PC-3 (cell line): ENCODE measurements around the gene DOCK8. TPM values are rescaled to one million over a fixed set of nuclear protein-coding genes. Genes with fewer than 3 reads are reported as not detected.
A peak's percentile ranks its signal among the peaks of the same experiment; 100 is the strongest.

Experiments
- ATAC-seq: fragments of 200-7000 bp; cut with Tn5 transposase; 2 replicates; pipeline ENCODE4 v1.9.1; 2020; ENCODE audit warnings: mild to moderate bottlenecking, moderate library complexity
- BruUV-seq: library from RNA; stranded (reverse); fragments of 400-500 nt; replicated peaks from 2 replicates; lab custom pipeline; 2021; lab: Mats Ljungman, UMichigan
- CTCF ChIA-PET: fragments of 300-600 bp; sonication (Branson Sonifier 250); formaldehyde crosslinking; loops from one replicate; lab custom pipeline; 2022; ENCODE audit warnings: antibody characterized with exemption; lab: Charles Lee
- POLR2A ChIA-PET: fragments of 300-600 bp; sonication (Branson Sonifier 250); formaldehyde crosslinking; loops from one replicate; lab custom pipeline; 2022; ENCODE audit warnings: antibody characterized with exemption; ENCODE audit not compliant: unreplicated experiment; lab: Charles Lee
- DNase-seq: peaks from one replicate; pipeline ENCODE4 v3.0.0-alpha.2; 2015
- H2AFZ ChIP-seq: fragments of 300-600 bp; sonication (generic); 2 replicates; pipeline ENCODE4 v1.6.0; 2016; ENCODE audit warnings: antibody characterized with exemption, low read length
- H3F3A ChIP-seq: fragments of 300-600 bp; sonication (generic); one replicate; pipeline ENCODE4 v1.6.0; 2017; ENCODE audit warnings: antibody characterized with exemption, low read length, control low read depth, mild to moderate bottlenecking; ENCODE audit not compliant: unreplicated experiment
- H3K27ac ChIP-seq: fragments of 300-600 bp; sonication (generic); 2 replicates; pipeline ENCODE4 v1.5.1; 2016; ENCODE audit warnings: mild to moderate bottlenecking, low read length
- H3K27me3 ChIP-seq: fragments of 300-600 bp; sonication (generic); 2 replicates; pipeline ENCODE4 v1.6.1; 2016; ENCODE audit warnings: low read length, mixed read lengths
- H3K36me3 ChIP-seq: fragments of 300-600 bp; sonication (generic); 2 replicates; pipeline ENCODE4 v1.6.1; 2016; ENCODE audit warnings: low read depth, mixed run types, low read length, mixed read lengths
- H3K4me1 ChIP-seq: fragments of 300-600 bp; sonication (generic); 2 replicates; pipeline ENCODE4 v1.5.1; 2016; ENCODE audit warnings: low read length; ENCODE audit not compliant: insufficient read depth
- H3K4me2 ChIP-seq: fragments of 300-600 bp; sonication (generic); 2 replicates; pipeline ENCODE4 v1.6.0; 2016; ENCODE audit warnings: low read length
- H3K4me3 ChIP-seq: fragments of 300-600 bp; sonication (generic); 2 replicates; pipeline ENCODE4 v1.5.1; 2016; ENCODE audit warnings: mild to moderate bottlenecking, low read length, mixed read lengths
- H3K79me2 ChIP-seq: fragments of 300-600 bp; sonication (generic); 2 replicates; pipeline ENCODE4 v1.6.1; 2017; ENCODE audit warnings: low read length, mixed read lengths
- H3K9ac ChIP-seq: fragments of 300-600 bp; sonication (generic); 2 replicates; pipeline ENCODE4 v1.6.0; 2016; ENCODE audit warnings: mild to moderate bottlenecking, low read length
- H3K9me2 ChIP-seq: fragments of 300-600 bp; sonication (generic); replicated peaks from 2 replicates; pipeline ENCODE4 v1.6.1; 2016; ENCODE audit warnings: mixed run types, low read length, mixed read lengths
- H3K9me3 ChIP-seq: fragments of 300-600 bp; sonication (generic); 2 replicates; pipeline ENCODE4 v1.6.1; 2016; ENCODE audit warnings: low read length, mixed read lengths
- H4K20me1 ChIP-seq: fragments of 300-600 bp; sonication (generic); 2 replicates; pipeline ENCODE4 v1.6.1; 2016; ENCODE audit warnings: low read length, mixed read lengths
- EZH2 ChIP-seq: fragments of 300-600 bp; sonication (generic); IDR thresholded peaks from one replicate; pipeline ENCODE4 v1.6.1; 2017; ENCODE audit warnings: antibody characterized with exemption, mild to moderate bottlenecking, low read length; ENCODE audit not compliant: unreplicated experiment
- EZH2phosphoT487 ChIP-seq: fragments of 300-600 bp; sonication (generic); IDR thresholded peaks from 2 replicates; pipeline ENCODE4 v1.6.1; 2018; ENCODE audit warnings: mild to moderate bottlenecking, antibody characterized with exemption, low read length, borderline replicate concordance
- intact Hi-C: fragments of 100-400 bp; cut with micrococcal nuclease; formaldehyde crosslinking; loops from 2 replicates; pipeline ENCODE4 v1.9.0; 2023
- total RNA-seq: library from RNA; depleted of rRNA; stranded (reverse); fragments of >200 nt; gene quantifications from 2 replicates; pipeline ENCODE4 v1.2.3, GENCODE V29; 2014
- TF ChIP-seq, protein P1 (sequence below): fragments of 300-600 bp; sonication (generic); conservative IDR thresholded peaks from 2 replicates; pipeline ENCODE4 v1.5.1; 2017; ENCODE audit warnings: antibody characterized with exemption, low read depth, mild to moderate bottlenecking, low read length

Gene DOCK8
- total RNA-seq, 1 experiment from 2014 or later = 1.9 TPM

DNA sequence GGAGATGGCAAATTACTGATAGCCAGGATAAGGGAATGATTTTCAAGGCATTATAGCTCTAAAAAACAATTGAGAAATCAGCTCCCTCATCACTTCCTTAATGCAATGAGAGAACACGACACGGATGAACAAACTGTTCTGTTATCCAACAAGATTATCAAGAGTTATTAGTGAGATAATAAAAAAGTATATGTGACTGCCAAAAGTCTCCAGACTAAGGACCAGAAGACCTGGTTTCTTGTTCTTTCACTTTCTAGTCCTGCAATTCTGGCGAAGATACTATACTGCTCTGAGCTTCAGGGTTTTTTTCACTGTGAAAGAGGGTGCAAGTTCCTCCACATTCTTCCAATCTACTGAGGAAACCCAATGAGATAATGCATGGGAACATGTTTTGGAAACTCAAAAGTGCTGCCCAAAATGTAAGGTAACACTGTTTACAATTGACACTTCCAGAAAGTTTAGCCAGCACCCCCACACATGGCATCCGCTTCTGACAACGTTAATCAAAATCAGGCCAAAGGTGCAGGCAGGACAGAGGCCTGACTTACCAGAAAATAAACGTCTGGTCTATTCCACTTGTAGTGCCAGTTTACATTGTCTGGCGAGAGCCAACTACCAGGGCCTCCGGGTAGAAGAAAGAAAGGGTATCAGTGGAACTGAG, 254.2 kb downstream of the DOCK8 start:
- DNase-seq (no peak), ATAC-seq (peak; percentile 19; the same call in 1 of the 2 replicates)
- no TSS peak for BruUV-seq
- ChIA-PET CTCF (no interaction called here), POLR2A (no interaction called here)
- no peaks in the 10 kb centered on the region for H3K9me2 ChIP-seq
- H3K9me3 ChIP-seq = no peaks in the 10 kb centered on the region
- H3K27ac ChIP-seq = no peak overlapping the region
- no peaks in the 10 kb centered on the region for H4K20me1 ChIP-seq
- intact Hi-C loops = no loop called here
- peak overlapping the region; percentile 63 for H3K4me3 ChIP-seq
- TF ChIP-seq EZH2phosphoT487 (no peak), EZH2 (no peak)
- TF ChIP-seq, protein P1, sequence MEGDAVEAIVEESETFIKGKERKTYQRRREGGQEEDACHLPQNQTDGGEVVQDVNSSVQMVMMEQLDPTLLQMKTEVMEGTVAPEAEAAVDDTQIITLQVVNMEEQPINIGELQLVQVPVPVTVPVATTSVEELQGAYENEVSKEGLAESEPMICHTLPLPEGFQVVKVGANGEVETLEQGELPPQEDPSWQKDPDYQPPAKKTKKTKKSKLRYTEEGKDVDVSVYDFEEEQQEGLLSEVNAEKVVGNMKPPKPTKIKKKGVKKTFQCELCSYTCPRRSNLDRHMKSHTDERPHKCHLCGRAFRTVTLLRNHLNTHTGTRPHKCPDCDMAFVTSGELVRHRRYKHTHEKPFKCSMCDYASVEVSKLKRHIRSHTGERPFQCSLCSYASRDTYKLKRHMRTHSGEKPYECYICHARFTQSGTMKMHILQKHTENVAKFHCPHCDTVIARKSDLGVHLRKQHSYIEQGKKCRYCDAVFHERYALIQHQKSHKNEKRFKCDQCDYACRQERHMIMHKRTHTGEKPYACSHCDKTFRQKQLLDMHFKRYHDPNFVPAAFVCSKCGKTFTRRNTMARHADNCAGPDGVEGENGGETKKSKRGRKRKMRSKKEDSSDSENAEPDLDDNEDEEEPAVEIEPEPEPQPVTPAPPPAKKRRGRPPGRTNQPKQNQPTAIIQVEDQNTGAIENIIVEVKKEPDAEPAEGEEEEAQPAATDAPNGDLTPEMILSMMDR = no peak
- H3K9ac ChIP-seq = peak overlapping the region; percentile 68; the same call in 1 of the 2 replicates
- H3K4me2 ChIP-seq = peak overlapping the region; percentile 82
- H3F3A ChIP-seq = no peaks in the 10 kb centered on the region
- H3K79me2 ChIP-seq = no peaks in the 10 kb centered on the region
- no peaks in the 10 kb centered on the region for H3K36me3 ChIP-seq
- peak overlapping the region; percentile 85 for H2AFZ ChIP-seq
- H3K27me3 ChIP-seq = no peaks in the 10 kb centered on the region
- H3K4me1 ChIP-seq = peaks cover 48% of the 10 kb centered on the region

DNA sequence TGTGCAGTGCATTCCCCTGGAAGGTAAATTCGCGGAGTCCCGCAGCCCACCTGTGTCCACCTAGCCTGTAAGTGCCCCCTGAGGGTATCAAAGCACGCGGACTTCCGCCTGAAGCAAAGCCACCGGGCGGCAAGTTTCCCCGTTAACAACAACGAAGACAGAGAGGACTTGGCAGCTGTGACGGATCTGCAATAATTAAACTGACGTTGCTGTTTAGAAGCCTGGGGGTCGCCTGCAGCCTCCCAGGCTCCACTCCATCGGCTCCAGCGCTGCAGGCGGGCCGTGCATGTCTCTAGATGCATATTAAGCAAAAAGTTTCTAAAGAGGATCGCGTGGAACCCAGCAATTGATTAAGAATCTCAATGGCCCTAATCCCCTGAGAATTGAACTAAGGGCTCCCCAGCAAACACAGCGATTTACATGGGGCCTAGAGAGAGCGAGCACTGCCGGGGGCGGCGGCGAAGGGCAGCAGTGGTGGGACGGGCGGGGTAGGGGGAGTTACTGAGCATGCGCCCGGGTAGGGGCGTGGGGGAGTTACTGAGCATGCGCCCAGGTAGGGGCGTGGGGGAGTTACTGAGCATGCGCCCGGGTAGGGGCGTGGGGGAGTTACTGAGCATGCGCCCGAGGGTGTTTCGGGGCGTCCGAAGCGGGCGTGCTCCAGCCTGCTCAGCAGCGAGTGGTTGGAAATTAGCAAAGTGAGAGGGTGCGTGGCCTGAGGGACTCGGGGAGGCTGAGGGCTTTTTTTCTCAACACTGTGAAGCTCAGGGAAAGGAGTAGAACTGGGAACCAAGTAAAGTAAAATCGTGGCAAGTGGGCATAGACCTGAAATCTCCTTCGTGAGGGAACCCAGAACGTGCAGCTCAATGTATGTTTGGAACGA, 255.2 kb downstream of the DOCK8 start:
- intact Hi-C loops = no loop called here
- POLR2A ChIA-PET = no interaction called here
- Histone ChIP-seq H3K79me2 (no peaks in the 10 kb centered on the region), H3K27me3 (no peaks in the 10 kb centered on the region), H3K9me2 (no peaks in the 10 kb centered on the region), H2AFZ (peak overlapping the region; percentile 85), H3K4me1 (peaks cover 43% of the 10 kb centered on the region), H3K4me2 (peak overlapping the region; percentile 82), H3K9ac (peak overlapping the region; percentile 68), H3F3A (no peaks in the 10 kb centered on the region), H3K4me3 (peak overlapping the region; percentile 63), H4K20me1 (no peaks in the 10 kb centered on the region), H3K36me3 (no peaks in the 10 kb centered on the region), H3K27ac (peak overlapping the region; percentile 27), H3K9me3 (no peaks in the 10 kb centered on the region)
- CTCF ChIA-PET = no interaction called here
- TSS peak; percentile 74 for BruUV-seq
- ATAC-seq (peak; percentile 81), DNase-seq (peak; percentile 76)
- no peak for TF ChIP-seq EZH2phosphoT487
- no peak for TF ChIP-seq EZH2
- TF ChIP-seq, protein P1 = no peak
